Measurements from ENCODE around the gene ZNRD2. TPM values are rescaled to one million over a fixed set of nuclear protein-coding genes. Genes with fewer than 3 reads are reported as not detected.

ZNRD2 gene
- total RNA-seq, 1 donor from 2014 or later, result 45.1 TPM

DNA sequence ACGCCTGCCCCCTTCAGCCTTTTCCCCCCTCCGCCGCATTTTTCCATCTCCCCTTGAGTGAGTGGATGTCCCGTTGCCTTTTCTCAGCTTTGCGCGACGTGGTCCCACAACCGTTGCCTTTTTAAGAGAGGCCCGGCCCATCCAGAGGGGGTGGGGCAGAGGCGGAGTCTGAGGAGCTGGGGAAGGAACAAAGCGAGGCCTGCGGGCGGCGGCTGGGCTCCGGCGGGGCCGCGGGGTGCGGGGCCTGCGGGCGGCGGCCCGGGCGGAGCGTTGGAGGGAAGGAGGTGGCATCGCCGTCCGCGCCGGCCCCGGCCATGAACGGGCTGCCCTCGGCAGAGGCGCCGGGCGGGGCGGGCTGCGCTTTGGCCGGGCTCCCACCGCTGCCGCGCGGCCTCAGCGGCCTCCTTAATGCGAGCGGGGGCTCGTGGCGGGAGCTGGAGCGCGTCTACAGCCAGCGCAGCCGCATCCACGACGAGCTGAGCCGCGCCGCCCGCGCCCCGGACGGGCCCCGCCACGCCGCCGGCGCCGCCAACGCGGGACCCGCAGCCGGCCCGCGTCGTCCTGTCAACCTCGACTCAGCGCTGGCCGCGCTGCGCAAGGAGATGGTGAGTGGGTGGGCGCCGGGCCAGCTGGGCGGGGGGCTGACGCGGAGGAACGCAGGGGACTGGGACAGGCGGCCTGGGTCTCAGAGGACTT lies 2.2 kb downstream of the ZNRD2 start, which contains the start of gene FAM89B:
FAM89B (plus strand) TSS at position 183 of the 696 bp plus-strand sequence; CDS start at position 315, 132 bp downstream.
- H3K27ac ChIP-seq (ENCODE audit: low read depth, low read length), result no peak within 1 kb of the TSS
- Mint-ChIP-seq H3K4me1 (ENCODE audit: low read depth, unreplicated experiment) (peaks cover 34% of the 10 kb centered on the region), H3K27me3 (ENCODE audit: low read depth, unreplicated experiment) (no peaks in the 10 kb centered on the region), H3K27ac (ENCODE audit: unreplicated experiment) (peak within 1 kb of the TSS; percentile 85), H3K9me3 (ENCODE audit: unreplicated experiment) (no peaks in the 10 kb centered on the region), H3K4me3 (ENCODE audit: unreplicated experiment) (peak within 1 kb of the TSS; percentile 98), H3K36me3 (ENCODE audit: low read depth, unreplicated experiment) (peaks cover 2% of the 10 kb centered on the region)
- no peaks in the 10 kb centered on the region for H3K36me3 ChIP-seq (ENCODE audit: insufficient read depth, low read length)
- TF ChIP-seq EZH2 (IDR thresholded peaks at IDR 0.05; ENCODE audit: insufficient read depth, low read length), result no peak
- TF ChIP-seq, protein P1, sequence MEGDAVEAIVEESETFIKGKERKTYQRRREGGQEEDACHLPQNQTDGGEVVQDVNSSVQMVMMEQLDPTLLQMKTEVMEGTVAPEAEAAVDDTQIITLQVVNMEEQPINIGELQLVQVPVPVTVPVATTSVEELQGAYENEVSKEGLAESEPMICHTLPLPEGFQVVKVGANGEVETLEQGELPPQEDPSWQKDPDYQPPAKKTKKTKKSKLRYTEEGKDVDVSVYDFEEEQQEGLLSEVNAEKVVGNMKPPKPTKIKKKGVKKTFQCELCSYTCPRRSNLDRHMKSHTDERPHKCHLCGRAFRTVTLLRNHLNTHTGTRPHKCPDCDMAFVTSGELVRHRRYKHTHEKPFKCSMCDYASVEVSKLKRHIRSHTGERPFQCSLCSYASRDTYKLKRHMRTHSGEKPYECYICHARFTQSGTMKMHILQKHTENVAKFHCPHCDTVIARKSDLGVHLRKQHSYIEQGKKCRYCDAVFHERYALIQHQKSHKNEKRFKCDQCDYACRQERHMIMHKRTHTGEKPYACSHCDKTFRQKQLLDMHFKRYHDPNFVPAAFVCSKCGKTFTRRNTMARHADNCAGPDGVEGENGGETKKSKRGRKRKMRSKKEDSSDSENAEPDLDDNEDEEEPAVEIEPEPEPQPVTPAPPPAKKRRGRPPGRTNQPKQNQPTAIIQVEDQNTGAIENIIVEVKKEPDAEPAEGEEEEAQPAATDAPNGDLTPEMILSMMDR (IDR thresholded peaks at IDR 0.05; ENCODE audit: insufficient read depth, low read depth, low read length), result no peak
- H3K4me1 ChIP-seq (ENCODE audit: insufficient read depth, low read length), result peaks cover 64% of the 10 kb centered on the region
- no peaks in the 10 kb centered on the region for H3K27me3 ChIP-seq (ENCODE audit: insufficient read depth, low read length)
- FAIRE-seq, result no peak
- peaks cover 54% of the 10 kb centered on the region for H3K79me2 ChIP-seq (ENCODE audit: insufficient read depth, low read length)
- DNase-seq (ENCODE audit: low read depth), result peak; percentile 70
- H4K20me1 ChIP-seq (ENCODE audit: insufficient read depth, low read length), result peaks cover 33% of the 10 kb centered on the region
- H2AFZ ChIP-seq (ENCODE audit: low read depth, low read length), result no peak within 1 kb of the TSS
- peak within 1 kb of the TSS; percentile 91 for H3K4me3 ChIP-seq (ENCODE audit: insufficient read depth, low read depth, low read length)
- peak within 1 kb of the TSS; percentile 91 for H3K9ac ChIP-seq (ENCODE audit: low read length)
- no peaks in the 10 kb centered on the region for H3K9me3 ChIP-seq (ENCODE audit: insufficient read depth, low read depth, low read length)
- H3K4me2 ChIP-seq (ENCODE audit: low read length), result peak within 1 kb of the TSS; percentile 98

DNA sequence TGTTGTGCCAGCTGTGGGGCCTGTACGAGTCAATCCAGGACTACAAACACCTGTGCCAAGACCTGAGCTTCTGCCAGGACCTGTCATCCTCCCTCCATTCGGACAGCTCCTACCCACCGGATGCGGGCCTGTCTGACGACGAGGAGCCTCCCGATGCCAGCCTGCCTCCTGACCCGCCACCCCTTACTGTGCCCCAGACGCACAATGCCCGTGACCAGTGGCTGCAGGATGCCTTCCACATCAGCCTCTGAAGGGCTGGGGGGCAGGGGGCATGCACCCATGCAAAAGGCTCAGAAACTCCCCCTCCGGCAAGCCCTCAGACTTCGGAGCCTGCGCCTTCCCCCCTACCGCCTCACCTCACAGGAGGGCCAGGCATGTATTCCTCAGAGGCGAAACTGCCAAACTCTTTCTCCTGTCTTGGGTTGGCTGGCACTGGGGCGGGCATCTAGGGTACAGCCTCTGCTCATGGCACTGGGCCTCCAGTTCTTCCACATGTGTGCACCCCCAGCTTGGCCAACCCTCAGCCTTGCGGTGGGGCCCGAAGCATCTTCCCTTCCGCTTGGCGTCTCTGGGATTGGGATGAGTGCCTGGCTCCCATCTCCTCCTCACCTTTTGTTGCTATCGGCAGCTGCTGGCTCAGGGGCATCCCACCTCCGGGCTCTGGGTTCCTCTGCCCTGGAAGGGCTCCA lies 3.3 kb downstream of the ZNRD2 start:
- Histone ChIP-seq H3K27ac (ENCODE audit: low read depth, low read length) (no peak overlapping the region), H3K27me3 (ENCODE audit: insufficient read depth, low read length) (no peaks in the 10 kb centered on the region), H3K9ac (ENCODE audit: low read length) (peak overlapping the region; percentile 79), H2AFZ (ENCODE audit: low read depth, low read length) (no peak overlapping the region), H3K9me3 (ENCODE audit: insufficient read depth, low read depth, low read length) (no peaks in the 10 kb centered on the region), H3K4me3 (ENCODE audit: insufficient read depth, low read depth, low read length) (peak overlapping the region; percentile 79), H3K4me2 (ENCODE audit: low read length) (peak overlapping the region; percentile 98), H4K20me1 (ENCODE audit: insufficient read depth, low read length) (peaks cover 43% of the 10 kb centered on the region), H3K79me2 (ENCODE audit: insufficient read depth, low read length) (peaks cover 46% of the 10 kb centered on the region), H3K4me1 (ENCODE audit: insufficient read depth, low read length) (peaks cover 70% of the 10 kb centered on the region), H3K36me3 (ENCODE audit: insufficient read depth, low read length) (no peaks in the 10 kb centered on the region)
- H3K4me3 Mint-ChIP-seq (ENCODE audit: unreplicated experiment), result peak overlapping the region; percentile 85
- TF ChIP-seq EZH2 (IDR thresholded peaks at IDR 0.05; ENCODE audit: insufficient read depth, low read length), result no peak
- FAIRE-seq, result no peak
- no peak for DNase-seq (ENCODE audit: low read depth)
- H3K36me3 Mint-ChIP-seq (ENCODE audit: low read depth, unreplicated experiment), result peaks cover 2% of the 10 kb centered on the region
- H3K4me1 Mint-ChIP-seq (ENCODE audit: low read depth, unreplicated experiment), result peaks cover 34% of the 10 kb centered on the region
- peak overlapping the region; percentile 26 for H3K27ac Mint-ChIP-seq (ENCODE audit: unreplicated experiment)
- H3K27me3 Mint-ChIP-seq (ENCODE audit: low read depth, unreplicated experiment), result peaks cover 5% of the 10 kb centered on the region
- no peaks in the 10 kb centered on the region for H3K9me3 Mint-ChIP-seq (ENCODE audit: unreplicated experiment)

DNA sequence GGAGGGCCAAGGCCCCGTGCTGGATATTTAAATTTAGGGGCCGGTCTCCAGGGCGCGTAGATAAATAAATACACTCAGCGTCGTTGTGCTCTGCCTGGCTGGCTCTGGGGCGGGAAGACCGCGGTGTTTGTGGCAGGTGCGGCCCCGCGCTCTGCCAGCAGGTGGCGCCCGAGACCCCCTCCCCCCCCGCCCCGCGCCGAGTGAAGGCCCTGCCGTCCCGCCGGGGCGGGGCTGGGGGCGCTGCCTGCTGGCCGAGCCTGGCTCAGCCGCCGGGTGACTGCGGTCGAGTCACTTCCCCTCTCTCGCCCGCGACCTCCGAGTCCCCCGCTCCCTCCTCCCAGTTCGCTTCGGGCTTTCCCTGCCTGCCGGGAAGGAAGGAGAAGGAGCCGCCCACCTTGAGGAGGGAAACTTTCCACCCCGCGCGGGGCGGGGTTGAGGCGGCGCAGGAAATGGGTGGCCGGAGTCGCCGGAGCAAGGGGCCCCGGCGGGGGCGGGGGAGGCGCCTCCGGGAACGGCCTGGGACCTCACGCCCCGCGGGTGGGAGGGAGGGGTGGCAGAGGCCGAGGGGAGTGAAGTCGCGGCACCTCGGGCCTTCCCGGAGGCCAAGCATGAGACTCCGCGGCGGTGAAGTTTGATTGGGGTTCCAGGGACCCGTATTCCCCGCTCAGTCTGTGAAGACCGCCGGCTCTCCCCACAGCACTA lies 4.0 kb downstream of the ZNRD2 start:
- Histone ChIP-seq H3K27me3 (ENCODE audit: insufficient read depth, low read length) (no peaks in the 10 kb centered on the region), H3K4me3 (ENCODE audit: insufficient read depth, low read depth, low read length) (peak overlapping the region; percentile 79), H2AFZ (ENCODE audit: low read depth, low read length) (no peak overlapping the region), H3K79me2 (ENCODE audit: insufficient read depth, low read length) (peaks cover 39% of the 10 kb centered on the region), H3K4me1 (ENCODE audit: insufficient read depth, low read length) (peaks cover 63% of the 10 kb centered on the region), H3K36me3 (ENCODE audit: insufficient read depth, low read length) (no peaks in the 10 kb centered on the region), H3K9me3 (ENCODE audit: insufficient read depth, low read depth, low read length) (no peaks in the 10 kb centered on the region), H3K4me2 (ENCODE audit: low read length) (peak overlapping the region; percentile 98), H4K20me1 (ENCODE audit: insufficient read depth, low read length) (peaks cover 45% of the 10 kb centered on the region), H3K27ac (ENCODE audit: low read depth, low read length) (peak overlapping the region; percentile 52), H3K9ac (ENCODE audit: low read length) (peak overlapping the region; percentile 79)
- FAIRE-seq, result no peak
- Mint-ChIP-seq H3K27ac (ENCODE audit: unreplicated experiment) (peak overlapping the region; percentile 77), H3K4me1 (ENCODE audit: low read depth, unreplicated experiment) (peaks cover 30% of the 10 kb centered on the region), H3K27me3 (ENCODE audit: low read depth, unreplicated experiment) (peaks cover 10% of the 10 kb centered on the region), H3K4me3 (ENCODE audit: unreplicated experiment) (peak overlapping the region; percentile 85), H3K36me3 (ENCODE audit: low read depth, unreplicated experiment) (peaks cover 2% of the 10 kb centered on the region), H3K9me3 (ENCODE audit: unreplicated experiment) (no peaks in the 10 kb centered on the region)
- peak; percentile 90 for DNase-seq (ENCODE audit: low read depth)
- TF ChIP-seq, protein P1 (IDR thresholded peaks at IDR 0.05; ENCODE audit: insufficient read depth, low read depth, low read length), result peak; percentile 50
- no peak for TF ChIP-seq EZH2 (IDR thresholded peaks at IDR 0.05; ENCODE audit: insufficient read depth, low read length)

Measured in astrocyte (in vitro differentiated cells and primary cell).